NT2/D1 (cell line): ENCODE measurements around the gene SLC39A6.

Experiments used
- DNase-seq: peaks from one replicate; pipeline ENCODE4 v3.0.0-alpha.2; 2011; ENCODE audit warnings: low read depth, low spot score
- H3K27me3 ChIP-seq: 2 replicates; pipeline ENCODE4 v1.6.0; 2011; ENCODE audit warnings: mild to moderate bottlenecking; ENCODE audit not compliant: insufficient read length, insufficient read depth
- H3K36me3 ChIP-seq: 2 replicates; pipeline ENCODE4 v1.6.1; 2011; ENCODE audit warnings: mild to moderate bottlenecking, low read length, mixed read lengths; ENCODE audit not compliant: insufficient read depth, insufficient read length
- H3K4me1 ChIP-seq: 2 replicates; pipeline ENCODE4 v1.5.1; 2011; ENCODE audit not compliant: insufficient read depth, insufficient read length
- H3K4me3 ChIP-seq: 2 replicates; pipeline ENCODE4 v1.5.1; 2011; ENCODE audit warnings: low read depth; ENCODE audit not compliant: insufficient read length
- H3K9ac ChIP-seq: 2 replicates; pipeline ENCODE4 v1.6.0; 2011; ENCODE audit warnings: low read depth; ENCODE audit not compliant: insufficient read length
- H3K9me3 ChIP-seq: 2 replicates; pipeline ENCODE4 v1.5.1; 2011; ENCODE audit warnings: mild to moderate bottlenecking, low read length; ENCODE audit not compliant: insufficient read depth
- SUZ12 ChIP-seq: IDR thresholded peaks from 2 replicates; pipeline ENCODE4 v1.6.1; 2011; ENCODE audit not compliant: insufficient read length, insufficient read depth; ENCODE audit errors: extremely low read depth
- YY1 ChIP-seq: IDR thresholded peaks from 2 replicates; pipeline ENCODE4 v1.6.1; 2011; ENCODE audit not compliant: insufficient read length, insufficient read depth
- ZNF274 ChIP-seq: IDR thresholded peaks from 2 replicates; pipeline ENCODE4 v1.6.1; 2011; ENCODE audit warnings: mild to moderate bottlenecking, low read depth, low read length

Gene SLC39A6

GRCh38 chr18:36132756-36133155 is 3.6 kb upstream of the SLC39A6 start:
- Histone ChIP-seq H3K36me3 (peaks cover 33% of the 10 kb centered on the region), H3K4me3 (no peak overlapping the region), H3K4me1 (peaks cover 2% of the 10 kb centered on the region), H3K27me3 (peaks cover 4% of the 10 kb centered on the region), H3K9me3 (no peaks in the 10 kb centered on the region), H3K9ac (no peak overlapping the region)
- TF ChIP-seq SUZ12 = no peak
- no peak for TF ChIP-seq ZNF274
- TF ChIP-seq YY1 = no peak
- DNase-seq = no peak

DNA sequence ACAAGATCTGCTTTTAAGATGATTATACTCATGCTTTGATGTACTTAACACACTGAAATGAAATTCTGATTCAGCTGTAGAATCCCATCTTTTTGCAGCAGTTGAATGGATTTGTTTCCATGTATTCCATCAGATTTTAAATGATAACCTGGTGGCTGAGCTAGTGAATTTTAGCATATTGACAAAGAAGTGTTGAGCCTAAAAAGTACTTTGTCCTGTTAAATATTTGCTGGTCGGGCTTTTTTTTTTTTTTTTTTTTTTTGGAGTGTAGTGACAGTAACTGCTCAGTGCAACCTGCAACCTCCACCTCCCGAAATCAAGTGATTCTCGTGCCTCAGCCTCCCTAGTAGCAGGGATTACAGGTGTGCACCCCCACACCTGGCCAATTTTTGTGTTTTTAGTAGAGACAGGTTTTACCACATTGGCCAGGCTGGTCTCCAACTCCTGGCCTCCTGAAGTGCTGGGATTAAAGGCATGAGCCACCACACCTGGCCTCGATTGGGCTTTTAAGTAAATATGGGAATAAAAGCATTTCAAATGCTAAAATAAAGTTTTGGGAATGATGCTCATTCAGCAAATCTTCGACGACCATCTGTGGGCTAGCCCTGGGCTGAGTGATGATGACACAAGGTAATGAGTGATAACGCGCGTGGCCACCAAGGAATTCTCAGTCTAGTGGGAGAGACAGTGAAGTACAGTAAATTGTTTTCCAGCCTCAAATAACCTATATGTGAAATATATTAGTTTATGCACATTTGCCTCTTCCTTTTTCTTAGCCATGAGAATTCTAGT is 2.7 kb upstream of the SLC39A6 start:
- H3K9ac ChIP-seq = no peak overlapping the region

GRCh38 chr18:36130883-36131653 is 1.9 kb upstream of the SLC39A6 start:
- no peak for DNase-seq
- no peak for TF ChIP-seq ZNF274
- TF ChIP-seq YY1 = no peak
- TF ChIP-seq SUZ12 = no peak
- peaks cover 26% of the 10 kb centered on the region for H3K36me3 ChIP-seq
- peaks cover 2% of the 10 kb centered on the region for H3K4me1 ChIP-seq
- no peak overlapping the region for H3K9ac ChIP-seq
- H3K4me3 ChIP-seq = peak overlapping the region; percentile 84
- H3K9me3 ChIP-seq = no peaks in the 10 kb centered on the region
- peaks cover 4% of the 10 kb centered on the region for H3K27me3 ChIP-seq

More for the DNA sequence above, 2.7 kb upstream of the SLC39A6 start:
- Histone ChIP-seq H3K27me3 (peaks cover 4% of the 10 kb centered on the region), H3K9me3 (no peaks in the 10 kb centered on the region), H3K4me1 (peaks cover 2% of the 10 kb centered on the region), H3K36me3 (peaks cover 28% of the 10 kb centered on the region), H3K4me3 (no peak overlapping the region)
- DNase-seq = no peak
- TF ChIP-seq SUZ12 (no peak), ZNF274 (no peak), YY1 (no peak)

GRCh38 chr18:36130039-36130831 is 1.1 kb upstream of the SLC39A6 start:
- TF ChIP-seq SUZ12 (no peak), YY1 (no peak), ZNF274 (no peak)
- H3K36me3 ChIP-seq = peaks cover 26% of the 10 kb centered on the region
- peaks cover 2% of the 10 kb centered on the region for H3K4me1 ChIP-seq
- peak overlapping the region; percentile 92 for H3K9ac ChIP-seq
- no peaks in the 10 kb centered on the region for H3K9me3 ChIP-seq
- DNase-seq = no peak
- H3K4me3 ChIP-seq = peak overlapping the region; percentile 84
- H3K27me3 ChIP-seq = peaks cover 4% of the 10 kb centered on the region

GRCh38 chr18:36128907-36129299 is 237 bp downstream of the SLC39A6 start:
- DNase-seq = no peak
- H3K4me1 ChIP-seq = peaks cover 2% of the 10 kb centered on the region
- peaks cover 4% of the 10 kb centered on the region for H3K27me3 ChIP-seq
- H3K36me3 ChIP-seq = peaks cover 26% of the 10 kb centered on the region
- peak overlapping the region; percentile 84 for H3K4me3 ChIP-seq
- H3K9ac ChIP-seq = peak overlapping the region; percentile 89
- no peak for TF ChIP-seq YY1
- no peak for TF ChIP-seq ZNF274
- no peak for TF ChIP-seq SUZ12
- H3K9me3 ChIP-seq = no peaks in the 10 kb centered on the region

- no peaks in the 10 kb centered on the region for H3K9me3 ChIP-seq
- TF ChIP-seq YY1 = no peak
- H3K27me3 ChIP-seq = peaks cover 4% of the 10 kb centered on the region
- peak overlapping the region; percentile 84 for H3K4me3 ChIP-seq
- peaks cover 2% of the 10 kb centered on the region for H3K4me1 ChIP-seq
- peaks cover 28% of the 10 kb centered on the region for H3K36me3 ChIP-seq
- peak overlapping the region; percentile 89 for H3K9ac ChIP-seq
- no peak for DNase-seq
These were observed 640 bp downstream of the SLC39A6 start for GRCh38 chr18:36128530-36128870.
